GM18507 (cell line): Measurements from ENCODE around the gene RASGEF1B.
A peak's percentile ranks its signal among the peaks of the same experiment; 100 is the strongest.

Experiments
- DNase-seq: peaks from one replicate; pipeline ENCODE4 v3.0.0; 2011; ENCODE audit warnings: low read depth; ENCODE audit not compliant: insufficient read length; ENCODE audit errors: extremely low spot score
- FAIRE-seq: peaks from 2 replicates; lab custom pipeline; 2011; peaks lifted over from hg19 to GRCh38; lab: Jason Lieb, UNC

The RASGEF1B gene

DNA sequence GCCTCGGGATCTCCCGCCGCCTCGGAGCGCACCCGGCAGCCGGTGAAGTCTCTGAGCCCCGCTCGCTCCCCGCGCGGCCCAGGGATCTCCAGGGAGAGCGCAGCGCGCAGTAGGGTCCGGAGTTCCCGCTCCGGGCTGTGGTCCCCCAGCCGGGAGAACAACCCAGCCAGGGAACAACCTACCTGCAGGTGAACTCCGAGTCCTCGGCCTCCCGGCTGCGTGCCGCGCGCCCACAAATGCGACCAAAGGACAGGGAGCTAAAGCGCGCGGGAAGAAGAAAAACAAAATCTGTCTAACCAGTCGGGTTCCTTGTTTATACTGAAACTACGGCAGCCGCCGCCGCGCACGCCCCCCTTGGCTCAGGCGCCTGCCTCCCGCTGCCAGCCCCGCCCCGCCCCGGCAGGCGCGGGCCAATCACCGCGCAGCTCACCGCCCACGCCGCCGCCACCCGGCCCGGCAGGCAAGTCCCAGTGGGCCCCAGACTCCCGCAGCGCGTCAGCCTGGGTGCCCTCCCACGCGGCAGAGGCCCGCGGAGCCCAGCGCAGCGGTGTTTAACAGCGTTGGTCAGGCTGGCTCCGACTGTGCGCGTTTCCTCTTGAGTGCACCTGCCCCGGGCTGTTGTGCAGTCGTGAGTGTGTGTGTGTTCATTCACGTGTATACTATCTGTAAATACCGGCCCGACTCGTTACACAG, at the start of gene RASGEF1B:
Gene RASGEF1B (minus strand): TSS at position 320 of the 693 bp plus-strand sequence. CDS start 12,399 bp downstream, outside the sequence.
- DNase-seq, result peak; percentile 74

DNA sequence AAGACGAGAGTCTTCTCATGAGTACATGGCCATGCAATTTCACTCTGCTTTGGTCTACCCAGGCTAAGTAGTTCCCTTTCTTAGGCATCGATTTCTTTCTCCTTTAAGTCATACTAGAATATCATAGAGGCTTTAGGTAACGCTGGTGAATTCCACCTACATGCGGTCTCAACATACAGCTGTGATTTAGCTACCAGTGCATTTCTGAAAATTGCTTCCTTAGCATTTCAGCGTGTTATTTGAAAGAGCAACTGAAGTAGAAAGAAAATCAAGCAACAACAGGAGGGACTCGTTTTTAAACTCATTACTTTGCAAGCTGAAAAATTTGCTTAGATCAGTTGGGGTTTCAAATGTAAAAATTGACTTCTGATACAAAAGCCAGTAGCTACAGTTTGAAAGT, 48.1 kb upstream of the RASGEF1B start:
- DNase-seq (no peak), FAIRE-seq (no peak)

More for the DNA sequence above, at the start of gene RASGEF1B:
- peak; percentile 81 for FAIRE-seq

DNA sequence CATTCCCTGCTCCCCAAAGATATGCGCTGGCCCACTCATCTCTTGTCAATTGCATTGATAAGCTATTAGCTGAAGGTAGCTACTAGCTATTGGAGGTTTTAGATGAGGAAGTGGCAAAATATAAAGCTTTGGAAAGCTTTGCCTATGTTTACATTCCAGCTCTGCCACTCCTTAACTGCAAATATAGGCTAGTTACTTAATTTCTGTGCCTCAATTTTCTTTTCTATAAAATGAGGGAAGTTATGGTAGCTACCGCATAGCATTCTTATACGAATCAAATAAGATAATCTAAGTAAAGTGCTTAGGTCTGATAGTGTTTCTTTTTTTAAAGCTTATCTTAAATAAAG, 47.7 kb upstream of the RASGEF1B start:
- FAIRE-seq (no peak), DNase-seq (no peak)

DNA sequence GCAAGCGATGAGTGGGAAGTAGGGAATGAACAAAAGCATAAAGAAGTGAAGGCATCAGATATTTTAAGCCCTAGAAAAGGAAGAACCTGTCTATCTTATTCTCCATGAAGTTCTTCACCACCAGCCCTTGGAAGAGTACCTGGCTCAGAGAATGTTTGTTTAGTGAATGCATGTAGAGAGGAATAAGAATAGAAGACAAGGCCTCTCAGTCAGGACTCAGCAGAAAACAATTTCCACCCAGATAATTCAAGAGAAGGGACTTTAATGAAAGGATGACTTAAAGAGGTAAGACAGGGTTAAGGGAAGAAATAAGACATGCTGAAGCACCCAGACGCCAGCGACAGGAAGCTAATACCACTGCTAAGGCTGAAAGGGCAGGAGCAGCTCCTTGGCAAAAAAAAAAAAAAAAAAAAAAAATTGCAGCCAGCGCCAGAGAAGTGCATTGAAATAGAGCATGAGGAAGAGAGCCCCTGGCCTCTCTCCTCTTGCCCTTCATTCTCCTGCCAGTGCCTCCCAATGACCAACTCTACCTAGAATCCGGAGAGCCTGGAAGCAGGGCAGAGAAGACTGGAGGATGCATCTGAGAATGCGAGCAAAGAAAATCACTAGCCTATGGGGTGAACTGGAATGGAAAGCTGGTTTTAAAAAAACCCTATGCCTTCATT, 47.2 kb upstream of the RASGEF1B start:
- FAIRE-seq, result no peak
- no peak for DNase-seq

DNA sequence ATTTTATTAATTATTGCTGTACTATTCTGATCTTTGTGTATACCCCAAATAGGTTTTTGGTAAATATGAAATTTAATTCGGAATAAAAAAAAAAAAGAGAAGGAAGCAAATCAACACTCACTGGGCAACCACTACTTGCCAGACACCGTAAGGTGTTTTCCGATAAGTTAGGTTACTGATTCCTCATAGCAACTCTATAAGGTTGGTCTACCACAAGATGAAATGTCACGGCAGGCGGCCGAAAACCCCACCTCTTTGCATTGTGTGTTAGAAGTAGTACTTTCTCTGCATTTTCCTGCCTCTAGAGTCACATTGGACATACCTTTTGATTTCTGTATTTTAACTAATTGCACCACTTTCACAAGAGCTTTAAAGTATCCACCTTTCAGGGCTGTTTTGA, 44.5 kb upstream of the RASGEF1B start:
- no peak for FAIRE-seq
- DNase-seq, result no peak

DNA sequence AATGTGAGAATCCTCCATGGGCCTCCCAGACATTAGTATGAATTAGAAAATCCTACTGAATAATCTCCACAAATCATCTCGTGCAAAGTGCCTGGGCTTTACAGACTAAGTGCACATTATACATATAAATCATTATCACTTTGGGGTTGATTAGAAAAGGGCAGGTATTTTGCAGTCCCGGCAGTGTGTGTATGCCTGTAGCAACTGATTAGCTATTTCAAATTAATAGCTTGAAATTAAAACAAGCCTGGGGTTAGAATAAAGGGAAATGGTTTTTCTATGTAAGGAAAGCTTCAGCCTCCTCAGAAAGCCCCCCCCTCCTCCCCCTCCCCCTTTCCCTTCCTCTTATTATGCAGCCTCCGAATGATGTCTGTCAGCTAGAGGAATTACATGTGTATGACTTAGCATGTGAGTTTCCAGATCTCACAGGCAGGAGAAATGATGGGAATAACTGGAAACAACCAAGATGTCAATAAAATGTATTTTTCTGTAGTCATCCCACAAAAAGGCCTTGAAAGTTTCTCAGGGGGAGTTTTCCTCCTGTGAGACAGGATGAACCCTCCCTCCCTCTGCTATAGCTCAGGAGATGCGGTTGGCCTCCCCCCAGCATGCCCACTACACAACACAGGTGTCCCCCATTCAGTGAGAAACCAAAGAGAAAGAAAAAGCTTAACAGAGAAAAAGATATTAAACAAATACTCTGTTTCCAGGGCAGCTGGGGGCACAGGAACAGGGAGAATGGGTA, 41.2 kb upstream of the RASGEF1B start:
- DNase-seq, result no peak
- FAIRE-seq, result no peak

DNA sequence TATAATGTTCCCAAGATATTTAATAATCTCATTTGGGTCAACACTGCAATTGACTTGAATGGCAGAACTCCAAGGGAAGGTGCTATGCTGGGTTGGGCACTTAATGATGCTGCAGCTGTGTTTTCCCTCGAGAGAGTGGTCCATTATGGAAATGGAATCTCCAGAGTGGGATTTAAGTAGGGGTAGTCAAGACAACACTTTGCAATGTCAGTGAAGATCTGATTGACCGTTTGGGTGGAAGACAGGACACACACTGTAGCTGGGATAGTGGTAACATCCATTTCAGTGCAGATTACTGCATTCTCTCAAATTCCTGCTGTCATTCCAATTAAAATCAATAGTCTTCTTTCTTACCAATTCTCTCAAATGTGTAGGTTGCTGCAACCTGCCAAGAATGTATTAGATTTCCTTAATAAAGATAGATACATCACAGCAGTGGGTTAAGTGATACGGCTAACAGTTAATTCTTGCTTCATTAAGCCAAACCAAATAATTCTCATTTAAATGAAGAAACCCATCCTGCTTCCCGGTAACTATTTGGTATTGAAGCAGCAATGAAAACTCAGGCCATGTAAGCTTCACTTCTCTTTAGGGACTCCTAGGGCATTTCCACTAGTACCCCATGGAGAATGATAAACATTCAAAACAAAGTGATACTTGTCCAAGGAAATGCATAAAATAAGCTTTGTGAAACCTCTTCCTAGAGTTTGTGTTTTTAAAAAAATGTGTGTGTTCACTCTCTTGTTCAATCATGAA, 40.5 kb upstream of the RASGEF1B start:
- FAIRE-seq, result no peak
- DNase-seq, result no peak

DNA sequence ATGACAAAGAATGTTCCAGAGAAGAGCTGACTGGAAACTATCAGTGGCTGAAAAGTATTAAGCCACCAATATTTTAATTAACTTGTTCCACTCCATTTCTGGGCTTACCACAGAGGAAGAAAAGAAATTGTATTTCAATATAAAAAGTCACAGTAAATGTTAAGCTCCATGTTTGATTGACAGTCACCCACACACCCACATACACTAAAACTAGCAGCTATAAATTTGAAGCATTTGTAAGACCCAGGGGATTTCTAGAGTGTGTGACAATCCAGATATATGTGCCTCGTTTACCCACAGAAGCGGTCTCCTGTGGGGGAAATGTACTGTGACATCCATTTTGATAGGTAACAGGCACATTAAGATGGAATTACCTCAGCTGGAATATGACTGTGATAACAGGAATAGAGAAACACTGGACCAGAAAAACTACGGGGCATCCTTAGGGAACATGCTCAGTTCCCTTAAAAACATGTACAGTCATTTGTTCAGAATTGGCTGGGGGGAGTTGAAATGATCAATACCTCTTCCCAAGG, 39.0 kb upstream of the RASGEF1B start:
- DNase-seq, result no peak
- FAIRE-seq, result no peak

DNA sequence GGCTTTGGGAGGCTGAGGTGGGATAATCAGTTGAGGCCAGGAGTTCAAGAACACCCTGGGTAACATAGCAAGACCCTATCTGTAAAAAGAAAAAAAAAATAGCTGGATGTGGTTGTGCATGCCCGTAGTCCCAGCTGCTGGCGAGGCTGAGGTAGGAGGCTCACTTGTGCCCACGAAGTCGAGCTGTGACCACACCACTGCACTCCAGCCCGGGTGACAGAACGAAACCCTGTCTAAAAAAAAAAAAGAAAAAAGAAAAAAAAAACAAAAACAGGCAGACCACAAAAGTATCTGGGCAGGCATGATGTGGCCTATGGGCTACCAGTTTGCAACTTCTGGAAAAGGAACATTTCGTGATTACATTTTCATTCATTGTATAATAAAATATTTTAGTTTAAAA, 38.1 kb upstream of the RASGEF1B start:
- DNase-seq (no peak), FAIRE-seq (no peak)

DNA sequence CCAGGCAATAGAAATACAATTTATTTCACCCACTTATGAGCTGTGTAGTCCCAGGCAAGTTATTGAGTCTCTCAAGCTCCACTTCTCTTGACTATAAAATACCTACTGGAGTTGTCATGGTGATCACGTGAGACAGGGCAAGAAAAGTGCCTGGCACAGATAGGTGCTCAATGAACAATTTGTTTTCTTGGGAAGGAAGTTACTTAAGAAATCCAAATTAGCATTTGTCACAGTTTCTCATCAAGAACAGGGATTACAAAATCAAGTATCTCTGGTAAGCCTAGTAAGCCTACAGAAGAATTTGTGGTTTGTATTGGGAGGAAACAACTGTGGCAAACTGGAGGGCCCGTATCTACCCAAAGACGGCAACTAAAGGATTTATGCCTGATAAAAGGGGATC, 37.5 kb upstream of the RASGEF1B start:
- FAIRE-seq, result no peak

DNA sequence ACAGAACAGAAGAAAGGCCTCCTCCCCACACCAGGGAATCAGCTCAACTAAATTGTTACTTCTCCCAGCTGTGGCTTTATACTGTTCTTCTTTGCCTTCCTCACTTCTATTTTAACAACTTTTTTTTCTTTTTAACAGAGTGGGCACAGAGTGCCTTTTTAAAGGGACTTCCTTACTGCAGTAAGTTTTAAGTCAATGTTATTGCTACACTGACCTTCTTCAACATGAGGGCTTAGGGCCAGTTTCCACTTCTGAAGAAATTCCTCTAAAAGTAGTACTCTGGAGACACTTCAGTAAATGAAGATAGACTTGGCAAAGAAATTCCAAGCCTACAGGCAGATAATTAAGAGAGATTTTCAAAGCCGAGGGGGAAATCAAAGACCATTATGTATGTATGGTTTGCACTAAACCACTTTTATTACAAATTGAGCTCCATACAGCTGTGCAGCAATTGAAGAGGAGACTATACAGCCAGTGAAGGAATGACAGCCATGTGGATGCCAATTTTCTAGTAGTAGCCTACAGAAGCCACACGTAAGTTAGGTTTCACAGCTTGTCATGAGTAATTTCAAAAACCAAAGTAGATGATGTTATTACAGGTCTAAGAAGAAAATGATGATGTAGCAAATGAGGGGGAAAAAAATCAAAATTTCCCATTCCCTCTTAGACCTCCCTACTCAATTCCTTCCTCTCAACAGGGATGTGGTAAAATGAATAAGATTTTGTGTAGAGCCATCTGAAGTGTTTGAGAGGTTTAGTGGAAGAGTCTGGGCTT, 36.9 kb upstream of the RASGEF1B start:
- FAIRE-seq (no peak), DNase-seq (no peak)

More for the DNA sequence above, 37.5 kb upstream of the RASGEF1B start:
- DNase-seq, result no peak

DNA sequence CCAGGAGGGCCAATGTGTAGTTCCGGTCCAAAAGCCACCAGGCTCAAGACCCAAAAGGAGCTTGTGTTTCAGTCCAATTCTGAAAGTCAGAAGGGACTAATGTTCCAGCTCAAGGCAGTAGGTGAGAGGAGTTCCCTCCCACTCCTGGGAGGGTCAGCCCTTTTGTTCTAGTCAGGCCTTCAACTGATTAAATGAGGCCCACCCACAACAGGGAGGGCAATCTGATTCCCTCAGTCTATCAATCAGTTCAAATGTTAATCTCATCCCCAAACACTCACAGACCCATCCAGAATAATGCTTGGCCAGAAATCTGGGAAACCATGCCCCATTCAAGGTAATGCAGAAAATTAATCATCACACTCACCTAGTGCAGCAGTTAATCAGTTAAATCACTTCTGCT, 35.8 kb upstream of the RASGEF1B start:
- FAIRE-seq (no peak), DNase-seq (no peak)

DNA sequence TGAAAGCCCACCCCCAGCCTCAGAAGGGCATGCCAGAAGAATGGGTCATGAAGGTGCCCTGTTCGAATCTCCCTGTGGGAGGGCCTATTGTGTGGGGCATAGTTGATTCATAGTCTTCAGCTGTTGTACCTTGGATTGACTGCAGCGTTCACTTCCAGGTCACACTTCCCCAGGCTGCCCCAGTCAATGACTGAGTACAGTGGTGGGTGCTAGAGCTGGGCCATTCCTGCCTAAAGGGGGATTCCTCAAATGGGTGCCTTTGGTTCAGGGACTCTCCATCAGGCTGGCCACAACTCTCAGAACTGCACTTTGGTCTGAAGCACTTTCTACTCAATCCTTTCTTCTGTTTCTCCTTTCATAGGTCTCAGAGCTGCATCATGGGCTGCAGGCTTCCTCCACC, 35.0 kb upstream of the RASGEF1B start:
- DNase-seq (no peak), FAIRE-seq (peak; percentile 53)

DNA sequence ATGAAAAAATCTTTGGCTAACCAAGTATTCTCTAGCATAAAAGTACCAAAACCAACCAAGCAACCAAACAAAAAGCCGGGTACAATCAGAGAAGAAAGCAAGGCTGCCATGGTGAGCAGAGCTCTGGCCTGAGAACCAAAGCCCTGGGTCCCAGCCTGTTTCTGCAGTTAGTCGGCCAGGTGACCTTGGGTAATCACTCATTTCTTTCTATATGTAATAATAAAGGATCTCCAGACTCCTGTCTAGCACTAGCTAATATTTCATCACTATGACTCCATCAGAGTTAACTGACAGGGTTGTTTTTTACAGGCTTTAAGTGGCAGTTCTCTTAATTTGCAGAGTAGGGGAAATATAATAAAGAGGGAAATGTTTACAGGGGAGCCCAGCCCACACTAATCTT, 34.0 kb upstream of the RASGEF1B start:
- FAIRE-seq (no peak), DNase-seq (no peak)

DNA sequence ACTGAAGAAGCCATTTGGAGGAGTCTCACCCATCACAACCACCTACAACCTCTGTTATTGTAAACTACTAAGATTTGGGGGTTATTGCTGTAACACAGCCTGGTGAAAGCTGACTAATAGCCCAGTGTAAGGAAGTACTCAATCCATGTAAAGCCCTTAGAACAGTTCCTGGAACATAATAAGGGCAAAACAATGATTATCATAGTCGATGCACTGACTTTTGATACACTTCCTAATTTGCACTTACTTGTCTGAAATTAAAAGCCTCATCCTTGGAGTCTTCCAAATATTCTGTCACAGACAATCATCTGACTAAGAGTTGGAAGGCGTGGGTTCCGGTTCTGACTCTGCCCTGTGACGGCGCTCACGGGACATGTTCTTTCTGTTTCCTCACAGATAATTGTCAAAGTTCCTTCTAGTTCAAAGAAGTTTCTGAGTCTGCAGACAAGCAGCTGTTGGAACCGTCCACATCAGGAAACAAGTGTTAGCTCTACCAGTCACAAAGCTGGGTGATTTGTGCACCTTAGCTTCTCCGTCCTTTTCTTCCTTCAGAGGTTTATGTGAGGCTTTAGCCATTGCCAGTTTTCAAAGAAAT, 33.4 kb upstream of the RASGEF1B start:
- DNase-seq (no peak), FAIRE-seq (no peak)

DNA sequence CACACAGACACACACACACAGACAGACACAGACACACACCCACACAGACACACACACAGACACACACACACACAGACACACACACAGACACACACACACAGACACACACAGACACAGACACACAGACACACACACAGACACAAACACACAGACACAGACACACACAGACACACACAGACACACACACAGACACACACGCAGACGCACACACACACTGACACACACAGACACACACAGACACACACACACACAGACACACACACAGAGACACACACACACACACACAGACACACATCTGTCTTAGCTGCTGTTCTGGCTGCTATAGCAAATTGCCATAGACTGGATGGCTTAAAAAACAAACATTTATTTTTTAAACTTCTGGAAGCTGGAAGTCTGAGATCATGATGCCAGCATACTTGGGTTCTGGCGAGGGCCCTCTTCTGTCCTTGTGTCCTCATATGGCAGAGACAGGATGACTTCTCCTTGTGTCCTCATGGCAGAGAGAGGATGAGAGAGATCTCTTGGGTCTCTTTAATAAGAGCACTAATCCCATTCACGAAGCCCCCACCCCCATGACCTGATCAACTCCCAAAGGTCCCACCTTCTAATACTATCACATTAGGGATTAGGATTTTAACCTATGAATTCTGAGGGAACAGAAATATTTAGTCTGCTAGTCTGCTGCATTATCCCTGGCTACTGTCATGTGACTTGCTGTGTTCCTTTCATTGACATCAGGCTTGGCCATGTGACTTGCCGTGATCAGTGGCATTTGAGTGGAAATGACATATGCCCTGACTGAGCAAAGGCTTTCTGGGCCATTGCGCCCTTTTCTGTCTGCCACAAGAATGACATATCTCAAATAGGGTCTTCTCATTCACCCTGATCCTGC, 32.7 kb upstream of the RASGEF1B start:
- no peak for FAIRE-seq

DNA sequence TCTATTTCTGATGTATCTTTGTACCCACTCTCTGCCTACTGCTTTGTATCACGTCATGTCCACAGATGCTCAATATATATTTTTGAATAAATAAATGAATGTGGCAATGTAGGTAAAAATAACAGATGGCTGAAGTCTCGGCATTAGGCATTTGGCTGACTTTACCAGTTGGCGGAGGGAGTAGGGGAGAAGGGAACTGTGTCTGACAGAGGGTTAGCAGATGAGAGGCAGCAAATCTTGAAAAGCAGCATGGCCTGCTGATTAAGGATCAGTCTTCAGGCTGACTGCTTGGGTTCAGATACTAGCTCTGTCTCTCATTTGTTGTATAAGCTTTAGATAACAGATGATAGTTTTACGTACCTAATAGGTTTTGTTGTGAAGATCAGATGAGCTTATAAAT, 31.9 kb upstream of the RASGEF1B start:
- FAIRE-seq (no peak), DNase-seq (no peak)

More for the DNA sequence above, 32.7 kb upstream of the RASGEF1B start:
- no peak for DNase-seq

DNA sequence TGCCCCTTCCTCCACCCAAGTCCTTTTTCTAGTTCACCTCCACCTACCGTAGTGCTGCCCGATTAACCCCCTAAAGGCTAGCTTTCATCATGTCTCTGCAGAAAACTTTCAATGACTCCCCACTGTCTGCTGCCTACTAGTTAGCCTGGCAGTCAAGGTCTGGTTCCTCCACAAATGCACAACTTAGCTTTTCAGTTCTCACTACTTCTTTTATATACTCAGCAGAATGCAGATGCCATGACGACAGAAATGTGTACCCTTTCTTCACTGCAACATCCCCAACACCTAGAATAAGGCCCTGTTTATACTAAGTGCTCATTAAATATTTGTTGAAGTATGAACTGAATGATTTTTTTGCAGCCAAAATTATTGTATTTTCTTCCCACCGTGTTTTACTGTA, 30.9 kb upstream of the RASGEF1B start:
- DNase-seq, result no peak
- no peak for FAIRE-seq
